ENCODE measurements around the gene CPSF3. TPM values are rescaled to one million over a fixed set of nuclear protein-coding genes. Genes with fewer than 3 reads are reported as not detected.

Gene CPSF3
- total RNA-seq, 4 donors from 2014 or later, result 17.6 to 173 (median 22.2) TPM

GRCh38 chr2:9443526-9443925 is 20.1 kb downstream of the CPSF3 start:
- no peaks in the 10 kb centered on the region for H3K27me3 ChIP-seq
- in situ Hi-C loops (cut with MboI; ENCODE audit: low pct_ligation_motif_present in 1 of 4, low pct_unique_long_range_greater_than_20kb in 1 of 4, low sequenced_read_pairs in 3 of 4) (no loop called here), intact Hi-C loops (cut with DNase I; ENCODE audit: low total_unique reads) (no loop called here)
- 88 to 90% methylated on average over 5 of the region's 5 CpGs for WGBS, 2 donors (ENCODE audit: low coverage in 1 of 2)
- peaks cover 0 to 41% (median 3%) of the 10 kb centered on the region in 4 donors for H3K36me3 ChIP-seq
- DNase-seq, result no peak
- H3K9me3 ChIP-seq, result no peaks in the 10 kb centered on the region
- no peaks in the 10 kb centered on the region for H3K4me1 ChIP-seq
- no peak overlapping the region for H3K27ac ChIP-seq
- no peak overlapping the region for H3K4me3 ChIP-seq
- no peak for TF ChIP-seq POLR2A (IDR thresholded peaks at IDR 0.05)
- TF ChIP-seq, protein P1, sequence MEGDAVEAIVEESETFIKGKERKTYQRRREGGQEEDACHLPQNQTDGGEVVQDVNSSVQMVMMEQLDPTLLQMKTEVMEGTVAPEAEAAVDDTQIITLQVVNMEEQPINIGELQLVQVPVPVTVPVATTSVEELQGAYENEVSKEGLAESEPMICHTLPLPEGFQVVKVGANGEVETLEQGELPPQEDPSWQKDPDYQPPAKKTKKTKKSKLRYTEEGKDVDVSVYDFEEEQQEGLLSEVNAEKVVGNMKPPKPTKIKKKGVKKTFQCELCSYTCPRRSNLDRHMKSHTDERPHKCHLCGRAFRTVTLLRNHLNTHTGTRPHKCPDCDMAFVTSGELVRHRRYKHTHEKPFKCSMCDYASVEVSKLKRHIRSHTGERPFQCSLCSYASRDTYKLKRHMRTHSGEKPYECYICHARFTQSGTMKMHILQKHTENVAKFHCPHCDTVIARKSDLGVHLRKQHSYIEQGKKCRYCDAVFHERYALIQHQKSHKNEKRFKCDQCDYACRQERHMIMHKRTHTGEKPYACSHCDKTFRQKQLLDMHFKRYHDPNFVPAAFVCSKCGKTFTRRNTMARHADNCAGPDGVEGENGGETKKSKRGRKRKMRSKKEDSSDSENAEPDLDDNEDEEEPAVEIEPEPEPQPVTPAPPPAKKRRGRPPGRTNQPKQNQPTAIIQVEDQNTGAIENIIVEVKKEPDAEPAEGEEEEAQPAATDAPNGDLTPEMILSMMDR (IDR thresholded peaks at IDR 0.05), result no peak

- Histone ChIP-seq H3K9me3 (no peaks in the 10 kb centered on the region), H3K4me1 (no peaks in the 10 kb centered on the region), H3K4me3 (no peak overlapping the region), H3K27me3 (no peaks in the 10 kb centered on the region), H3K36me3 (peaks cover 0 to 30% (median 7%) of the 10 kb centered on the region in 4 donors), H3K27ac (no peak overlapping the region)
- TF ChIP-seq, protein P1 (IDR thresholded peaks at IDR 0.05), result no peak
- TF ChIP-seq POLR2AphosphoS5 (IDR thresholded peaks at IDR 0.05) (no peak), EP300 (IDR thresholded peaks at IDR 0.05; ENCODE audit: low read depth) (no peak), POLR2A (IDR thresholded peaks at IDR 0.05) (no peak)
- no peak for DNase-seq
- intact Hi-C loops (cut with DNase I; ENCODE audit: low total_unique reads) (no loop called here), in situ Hi-C loops (cut with MboI; ENCODE audit: low pct_ligation_motif_present in 1 of 4, low pct_unique_long_range_greater_than_20kb in 1 of 4, low sequenced_read_pairs in 3 of 4) (no loop called here)
- WGBS, 2 donors (ENCODE audit: low coverage in 1 of 2), result 68 to 76% methylated on average over 4 to 7 of the region's 7 CpGs
These were observed 21.6 kb downstream of the CPSF3 start for GRCh38 chr2:9445089-9445488.

GRCh38 chr2:9451231-9451630 is 27.8 kb downstream of the CPSF3 start:
- 60 to 86% methylated on average over 1 of the region's 1 CpG for WGBS, 2 donors (ENCODE audit: low coverage in 1 of 2)
- TF ChIP-seq, protein P1 (IDR thresholded peaks at IDR 0.05), result no peak
- TF ChIP-seq POLR2A (IDR thresholded peaks at IDR 0.05) (no peak), POLR2AphosphoS5 (IDR thresholded peaks at IDR 0.05) (no peak), EP300 (IDR thresholded peaks at IDR 0.05; ENCODE audit: low read depth) (no peak)

DNA sequence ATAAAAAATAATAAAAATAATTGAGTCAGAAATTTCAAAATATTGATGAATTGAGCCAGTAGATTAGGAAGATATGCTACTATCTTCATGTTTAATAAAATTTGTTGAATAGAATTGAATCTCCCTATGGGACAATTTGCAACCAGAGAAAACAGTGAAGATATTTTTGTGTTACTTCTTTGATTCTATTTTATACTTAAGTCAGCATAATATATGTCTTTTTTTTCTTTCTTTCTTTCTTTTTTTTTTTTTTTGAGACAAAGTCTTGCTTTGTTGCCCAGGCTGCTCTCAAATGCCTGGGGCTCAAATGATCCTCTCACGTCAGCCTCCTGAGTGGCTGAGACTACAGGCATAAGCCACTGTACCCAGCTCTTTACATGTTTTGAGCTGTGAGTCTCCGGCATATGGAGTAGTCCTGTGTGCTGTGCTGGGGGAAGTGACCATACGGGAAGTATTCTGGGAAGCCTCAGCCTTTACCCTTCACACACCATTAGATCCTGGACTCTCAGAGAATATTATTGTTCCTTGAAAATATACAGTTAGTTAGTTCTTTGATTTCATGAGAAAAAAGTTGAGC is 37.1 kb downstream of the CPSF3 start:
- in situ Hi-C loops (cut with MboI; ENCODE audit: low pct_ligation_motif_present in 1 of 4, low pct_unique_long_range_greater_than_20kb in 1 of 4, low sequenced_read_pairs in 3 of 4), result no loop called here
- Histone ChIP-seq H3K4me3 (no peak overlapping the region), H3K4me1 (no peaks in the 10 kb centered on the region), H3K9me3 (no peaks in the 10 kb centered on the region), H3K27ac (no peak overlapping the region), H3K36me3 (peaks cover 0 to 18% (median 0%) of the 10 kb centered on the region in 4 donors), H3K27me3 (no peaks in the 10 kb centered on the region)
- DNase-seq, result no peak
- WGBS, 2 donors (ENCODE audit: low coverage in 1 of 2), result 95 to 100% methylated on average over 2 to 3 of the region's 3 CpGs
- intact Hi-C loops (cut with DNase I; ENCODE audit: low total_unique reads), result no loop called here
- TF ChIP-seq, protein P1 (IDR thresholded peaks at IDR 0.05), result no peak
- TF ChIP-seq POLR2A (IDR thresholded peaks at IDR 0.05) (no peak), POLR2AphosphoS5 (IDR thresholded peaks at IDR 0.05) (no peak), EP300 (IDR thresholded peaks at IDR 0.05; ENCODE audit: low read depth) (no peak)

More at GRCh38 chr2:9451231-9451630, 27.8 kb downstream of the CPSF3 start:
- in situ Hi-C loops (cut with MboI; ENCODE audit: low pct_ligation_motif_present in 1 of 4, low pct_unique_long_range_greater_than_20kb in 1 of 4, low sequenced_read_pairs in 3 of 4) (no loop called here), intact Hi-C loops (cut with DNase I; ENCODE audit: low total_unique reads) (no loop called here)
- H3K36me3 ChIP-seq, result peaks cover 0 to 19% (median 4%) of the 10 kb centered on the region in 4 donors
- no peaks in the 10 kb centered on the region for H3K27me3 ChIP-seq
- H3K27ac ChIP-seq, result no peak overlapping the region
- no peaks in the 10 kb centered on the region for H3K9me3 ChIP-seq
- H3K4me1 ChIP-seq, result no peaks in the 10 kb centered on the region
- H3K4me3 ChIP-seq, result no peak overlapping the region
- no peak for DNase-seq

Data from transverse colon (tissue), 4 donors.